ENCODE measurements around the gene HPS4.

Gene HPS4

GRCh38 chr22:26464312-26464711, 19.3 kb downstream of the HPS4 start:
- no peak for DNase-seq (ENCODE audit: low read depth)

GRCh38 chr22:26463688-26464087, 19.9 kb downstream of the HPS4 start:
- no peak for DNase-seq (ENCODE audit: low read depth)

GRCh38 chr22:26463101-26463661, 20.4 kb downstream of the HPS4 start:
- no peak for DNase-seq (ENCODE audit: low read depth)

- no peak for DNase-seq (ENCODE audit: low read depth)
Observed at GRCh38 chr22:26462641-26463040, 20.9 kb downstream of the HPS4 start.

GRCh38 chr22:26462051-26462450, 21.5 kb downstream of the HPS4 start:
- DNase-seq (ENCODE audit: low read depth), result no peak

- no peak for DNase-seq (ENCODE audit: low read depth)
Observed at GRCh38 chr22:26461188-26461810, 22.3 kb downstream of the HPS4 start.

GRCh38 chr22:26460202-26460601, 23.4 kb downstream of the HPS4 start:
- no peak for DNase-seq (ENCODE audit: low read depth)

- no peak for DNase-seq (ENCODE audit: low read depth)
Observed at GRCh38 chr22:26457661-26458272, 25.8 kb downstream of the HPS4 start.

- DNase-seq (ENCODE audit: low read depth), result no peak
Observed at GRCh38 chr22:26453812-26454500, 29.6 kb downstream of the HPS4 start.

GRCh38 chr22:26453216-26453615, 30.4 kb downstream of the HPS4 start:
- no peak for DNase-seq (ENCODE audit: low read depth)

GRCh38 chr22:26452236-26453016, 31.2 kb downstream of the HPS4 start:
- DNase-seq (ENCODE audit: low read depth), result no peak

- DNase-seq (ENCODE audit: low read depth), result no peak
Observed at GRCh38 chr22:26450453-26451185, 33.0 kb downstream of the HPS4 start.

GRCh38 chr22:26448941-26449340, 34.6 kb downstream of the HPS4 start:
- DNase-seq (ENCODE audit: low read depth), result no peak

- DNase-seq (ENCODE audit: low read depth), result no peak
Observed at GRCh38 chr22:26448334-26448733, 35.2 kb downstream of the HPS4 start.

- no peak for DNase-seq (ENCODE audit: low read depth)
Observed at GRCh38 chr22:26447584-26448329, 35.8 kb downstream of the HPS4 start.

GRCh38 chr22:26446808-26447515, 36.6 kb downstream of the HPS4 start:
- no peak for DNase-seq (ENCODE audit: low read depth)

- DNase-seq (ENCODE audit: low read depth), result no peak
Observed at GRCh38 chr22:26445577-26446275, 37.9 kb downstream of the HPS4 start.

- no peak for DNase-seq (ENCODE audit: low read depth)
Observed at GRCh38 chr22:26444777-26445176, 38.8 kb downstream of the HPS4 start.

- no peak for DNase-seq (ENCODE audit: low read depth)
Observed at GRCh38 chr22:26443901-26444690, 39.5 kb downstream of the HPS4 start.

Data from activated T-cell treated with anti-CD3 and anti-CD28 coated beads for 24 hours (primary cell).